Lower leg skin (tissue), 3 donors: Measurements from ENCODE around the gene CACNG3.

Source experiments
- CTCF ChIP-seq, 3 donors: fragments of 450-650 bp; IDR thresholded peaks; one replicate each; pipeline ENCODE4 v1.5.1; 2016; ENCODE audit warnings: antibody characterized with exemption in 3 of 3, mild to moderate bottlenecking in 3 of 3, moderate library complexity in 2 of 3
- POLR2A ChIP-seq, 2 donors: fragments of 450-650 bp; IDR thresholded peaks; one replicate each; pipeline ENCODE4 v1.6.1; 2016 to 2017; ENCODE audit warnings: antibody characterized with exemption in 2 of 2, mild to moderate bottlenecking in 1 of 2, moderate library complexity in 1 of 2

- TF ChIP-seq CTCF (IDR thresholded peaks at IDR 0.05) = no peak
- no peak for TF ChIP-seq POLR2A (IDR thresholded peaks at IDR 0.05)
Measured at GRCh38 chr16:24246911-24247607, 9.1 kb upstream of the CACNG3 start.
